ENCODE results near the gene RAB10.

- no peak for TF ChIP-seq EZH2 (IDR thresholded peaks at IDR 0.05)
- TF ChIP-seq CTCF (IDR thresholded peaks at IDR 0.05), result peak; percentile 91
These were observed 111.2 kb downstream of the RAB10 start for GRCh38 chr2:26144953-26145680.
